Ascending aorta (tissue), 2 donors: ENCODE measurements around the gene RPS6KA2. TPM values are rescaled to one million over a fixed set of nuclear protein-coding genes. Genes with fewer than 3 reads are reported as not detected.

Experiments used
- DNase-seq, 2 donors: peaks; one replicate each; pipeline ENCODE4 v3.0.0-alpha.2; 2019; ENCODE audit warnings: low spot score in 2 of 2
- H3K27ac ChIP-seq, 2 donors: fragments of 200-600 bp; sonication (generic); one replicate each; pipeline ENCODE4 v1.5.1; 2016 to 2017; ENCODE audit warnings: mild to moderate bottlenecking in 1 of 2
- H3K27me3 ChIP-seq: fragments of 200-600 bp; sonication (generic); one replicate; pipeline ENCODE4 v1.5.1; 2017
- H3K36me3 ChIP-seq, 2 donors: fragments of 200-600 bp; sonication (generic); one replicate each; pipeline ENCODE4 v1.5.1; 2016
- H3K4me1 ChIP-seq, 2 donors: fragments of 200-600 bp; sonication (generic); one replicate each; pipeline ENCODE4 v1.5.1; 2016 to 2017; ENCODE audit warnings: mild to moderate bottlenecking in 1 of 2
- H3K4me3 ChIP-seq, 2 donors: fragments of 200-600 bp; sonication (generic); one replicate each; pipeline ENCODE4 v1.5.1; 2016 to 2017; ENCODE audit warnings: mild to moderate bottlenecking in 1 of 2
- H3K9me3 ChIP-seq, 2 donors: fragments of 200-600 bp; sonication (generic); one replicate each; pipeline ENCODE4 v1.5.1; 2016
- CTCF ChIP-seq, 3 experiments: fragments of 200-600 bp in 2 of 3; fragments of 450-650 bp in 1 of 3; sonication (generic) in 2 of 3; IDR thresholded peaks; one replicate each; pipeline ENCODE4 v1.5.1; 2016 to 2019; ENCODE audit warnings: antibody characterized with exemption in 3 of 3, mild to moderate bottlenecking in 1 of 3, moderate library complexity in 1 of 3
- intact Hi-C: fragments of 100-400 bp; cut with DNase I; formaldehyde crosslinking; loops from one replicate; pipeline ENCODE4 v1.15.1; 2023
- total RNA-seq: library from RNA; depleted of rRNA; stranded (reverse); fragments of >200 nt; gene quantifications from one replicate; pipeline ENCODE4 v1.1.0, GENCODE V29; 2016

RPS6KA2 gene
- total RNA-seq, 1 donor from 2014 or later, result 196 TPM

DNA sequence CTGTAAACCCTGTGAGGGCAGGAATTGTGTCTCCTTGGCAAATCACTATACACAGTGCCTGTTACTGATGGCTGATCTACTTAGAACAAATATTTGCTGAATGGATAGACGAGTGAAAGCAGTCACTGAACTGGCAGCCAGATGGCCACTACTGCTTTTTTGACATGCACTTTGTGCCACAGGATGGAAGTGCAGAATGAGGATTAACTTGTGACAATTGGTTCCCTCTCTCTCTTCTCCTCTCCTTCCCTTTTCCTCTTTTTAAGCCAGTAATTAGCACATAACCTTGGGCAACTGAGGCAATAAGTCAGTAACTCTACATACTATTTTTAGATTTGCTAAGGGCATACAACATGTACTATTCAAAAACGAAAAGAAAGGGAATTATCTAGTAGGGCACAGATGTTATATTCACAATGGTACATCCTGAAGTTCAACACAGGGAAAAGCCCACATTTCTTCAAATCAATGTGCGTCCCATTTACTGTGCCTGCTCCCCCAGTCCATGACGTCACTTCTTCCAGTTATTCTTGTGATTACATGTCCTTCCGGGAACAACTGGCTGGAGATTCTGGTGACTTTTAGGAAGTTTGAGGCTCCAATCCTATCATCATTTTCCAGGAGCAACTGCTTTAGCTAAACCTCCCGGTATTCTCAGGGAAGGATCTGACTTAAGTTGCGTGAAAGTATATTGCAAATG is 17.0 kb upstream of the RPS6KA2 start:
- TF ChIP-seq CTCF (IDR thresholded peaks at IDR 0.05), result no peak
- intact Hi-C loops, result no loop called here

GRCh38 chr6:166642646-166643045 is 15.6 kb upstream of the RPS6KA2 start:
- H3K36me3 ChIP-seq, result no peaks in the 10 kb centered on the region
- TF ChIP-seq CTCF (IDR thresholded peaks at IDR 0.05), result no peak
- no peak for DNase-seq

More for the DNA sequence above, 17.0 kb upstream of the RPS6KA2 start:
- no peak for DNase-seq
- Histone ChIP-seq H3K9me3 (no peaks in the 10 kb centered on the region), H3K4me3 (no peak overlapping the region), H3K27ac (no peak overlapping the region), H3K4me1 (no peaks in the 10 kb centered on the region), H3K27me3 (no peaks in the 10 kb centered on the region), H3K36me3 (no peaks in the 10 kb centered on the region)

GRCh38 chr6:166640342-166641043 is 13.4 kb upstream of the RPS6KA2 start:
- Histone ChIP-seq H3K27ac (no peak overlapping the region), H3K4me3 (peak overlapping the region in 1 of 2 donors; percentile 17), H3K9me3 (no peaks in the 10 kb centered on the region), H3K4me1 (no peaks in the 10 kb centered on the region), H3K27me3 (no peaks in the 10 kb centered on the region), H3K36me3 (no peaks in the 10 kb centered on the region)
- intact Hi-C loops, result no loop called here
- no peak for TF ChIP-seq CTCF (IDR thresholded peaks at IDR 0.05)
- no peak for DNase-seq

More at GRCh38 chr6:166642646-166643045, 15.6 kb upstream of the RPS6KA2 start:
- intact Hi-C loops, result no loop called here
- no peaks in the 10 kb centered on the region for H3K9me3 ChIP-seq
- H3K4me1 ChIP-seq, result no peaks in the 10 kb centered on the region
- H3K27ac ChIP-seq, result no peak overlapping the region
- no peaks in the 10 kb centered on the region for H3K27me3 ChIP-seq
- no peak overlapping the region for H3K4me3 ChIP-seq

- H3K4me1 ChIP-seq, result no peaks in the 10 kb centered on the region
- peak overlapping the region in 1 of 2 donors; percentile 17 for H3K4me3 ChIP-seq
- H3K27ac ChIP-seq, result no peak overlapping the region
- no peaks in the 10 kb centered on the region for H3K36me3 ChIP-seq
- no peaks in the 10 kb centered on the region for H3K27me3 ChIP-seq
- intact Hi-C loops, result no loop called here
- H3K9me3 ChIP-seq, result no peaks in the 10 kb centered on the region
- DNase-seq, result no peak
- no peak for TF ChIP-seq CTCF (IDR thresholded peaks at IDR 0.05)
These were observed 12.9 kb upstream of the RPS6KA2 start for GRCh38 chr6:166639921-166640320.

DNA sequence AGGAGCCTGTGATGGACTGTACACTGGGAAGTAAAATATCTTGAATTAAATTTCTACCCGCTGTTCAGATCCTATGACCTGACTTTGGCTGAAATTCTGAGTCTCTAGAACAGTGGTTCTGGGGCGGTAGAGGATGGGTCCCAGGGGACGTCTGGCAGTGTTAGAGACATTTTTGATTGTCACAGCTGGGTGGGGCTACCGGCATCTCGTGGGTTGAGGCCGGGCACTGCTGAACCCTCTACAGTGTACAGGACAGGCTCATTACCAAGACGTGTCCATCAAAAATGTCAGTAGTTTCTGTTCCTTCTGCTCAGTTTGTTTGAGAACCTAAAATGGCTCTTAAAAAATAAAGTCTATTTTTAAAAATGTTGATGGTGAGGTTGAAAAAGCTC is 11.5 kb upstream of the RPS6KA2 start:
- H3K27me3 ChIP-seq, result no peaks in the 10 kb centered on the region
- H3K4me1 ChIP-seq, result no peaks in the 10 kb centered on the region
- no peak overlapping the region for H3K4me3 ChIP-seq
- H3K9me3 ChIP-seq, result no peaks in the 10 kb centered on the region
- TF ChIP-seq CTCF (IDR thresholded peaks at IDR 0.05), result no peak
- no peak overlapping the region for H3K27ac ChIP-seq
- peak in 1 of 2 donors; percentile 40 for DNase-seq
- intact Hi-C loops, result no loop called here
- no peaks in the 10 kb centered on the region for H3K36me3 ChIP-seq
